HepG2 (cell line): Measurements from ENCODE around the gene MTA1. TPM values are rescaled to one million over a fixed set of nuclear protein-coding genes. Genes with fewer than 3 reads are reported as not detected.

Experiments used
- ATAC-seq: fragments of 200-7000 bp; cut with Tn5 transposase; 3 replicates; pipeline ENCODE4 v1.9.1; 2020; ENCODE audit warnings: mild to moderate bottlenecking, moderate library complexity
- BruUV-seq: library from RNA; stranded (reverse); fragments of 400-500 nt; replicated peaks from 2 replicates; lab custom pipeline; 2021; lab: Mats Ljungman, UMichigan
- CTCF ChIA-PET: fragments of 300-600 bp; formaldehyde crosslinking; extraction: SDS; loops from one replicate; lab custom pipeline; 2021; ENCODE audit warnings: low total read pairs, inconsistent platforms, low intra/inter-chr PET ratio; lab: Yijun Ruan, JAX
- POLR2A ChIA-PET: fragments of 350-600 bp; sonication (Branson Sonifier 250); formaldehyde crosslinking; loops from one replicate; lab custom pipeline; 2020; ENCODE audit warnings: antibody characterized with exemption, inconsistent platforms; lab: Yijun Ruan, JAX
- DNase-seq: peaks from one replicate; pipeline ENCODE4 v3.0.0-alpha.2; 2015; ENCODE audit warnings: low spot score
- FAIRE-seq: peaks from 3 replicates; lab custom pipeline; 2011; peaks lifted over from hg19 to GRCh38; lab: Jason Lieb, UNC
- H2AFZ ChIP-seq: one replicate; pipeline ENCODE4 v1.6.1; 2011; ENCODE audit warnings: low read length, inconsistent platforms
- H3K27ac ChIP-seq: fragments of 300-600 bp; 3 replicates; pipeline ENCODE4 v1.8.0; 2011; ENCODE audit warnings: mixed run types, mild to moderate bottlenecking, mixed read lengths, low read length, inconsistent platforms; ENCODE audit not compliant: insufficient read depth; ENCODE audit errors: extremely low read length
- H3K27me3 ChIP-seq, 2 experiments: fragments of 200-600 bp in 1 of 2; 2 replicates in 1 of 2; 3 replicates in 1 of 2; pipeline versions ENCODE4 v1.6.0 to v1.8.0; 2011; ENCODE audit warnings: low read length in 2 of 2, mild to moderate bottlenecking in 2 of 2, moderate library complexity in 2 of 2, inconsistent platforms in 1 of 2; ENCODE audit not compliant: insufficient read depth in 2 of 2, control insufficient read depth in 1 of 2
- H3K36me3 ChIP-seq, 2 experiments: fragments of 200-600 bp in 1 of 2; replicated peaks in 1 of 2; 2 replicates in 1 of 2; 3 replicates in 1 of 2; pipeline versions ENCODE4 v1.5.1 to v1.8.0; 2011; ENCODE audit warnings: low read length in 2 of 2, inconsistent platforms in 1 of 2; ENCODE audit not compliant: insufficient read depth in 2 of 2, control insufficient read depth in 1 of 2
- H3K4me1 ChIP-seq: 2 replicates; pipeline ENCODE4 v1.5.1; 2012; ENCODE audit warnings: low read length, inconsistent platforms; ENCODE audit not compliant: insufficient read depth
- H3K4me2 ChIP-seq: 2 replicates; pipeline ENCODE4 v1.6.0; 2011; ENCODE audit warnings: low read depth, low read length, inconsistent platforms
- H3K4me3 ChIP-seq, 3 experiments: fragments of 200-600 bp in 1 of 3; sonication (generic), shearing (Covaris generic) in 1 of 3; replicated peaks in 1 of 3; 2 replicates each; pipeline ENCODE4 v1.5.1; 2011 to 2016; ENCODE audit warnings: low read length in 3 of 3, inconsistent platforms in 2 of 3, low read depth in 2 of 3, mild to moderate bottlenecking in 2 of 3, control low read depth in 1 of 3, mixed read lengths in 1 of 3; ENCODE audit not compliant: insufficient read depth in 1 of 3
- H3K79me2 ChIP-seq: one replicate; pipeline ENCODE4 v1.6.1; 2011; ENCODE audit warnings: low read length, inconsistent platforms; ENCODE audit not compliant: insufficient read depth
- H3K9ac ChIP-seq: 2 replicates; pipeline ENCODE4 v1.6.0; 2011; ENCODE audit warnings: mild to moderate bottlenecking, low read depth, low read length, inconsistent platforms; ENCODE audit not compliant: insufficient read depth
- H3K9me3 ChIP-seq: 2 replicates; pipeline ENCODE4 v1.5.1; 2012; ENCODE audit warnings: mild to moderate bottlenecking, low read length
- H4K20me1 ChIP-seq: 2 replicates; pipeline ENCODE4 v1.6.0; 2011; ENCODE audit warnings: inconsistent platforms, mild to moderate bottlenecking, low read length, moderate library complexity; ENCODE audit not compliant: insufficient read depth
- AGO2 ChIP-seq: fragments of 200-400 bp; formaldehyde crosslinking; optimal IDR thresholded peaks from 2 replicates; pipeline ENCODE3; 2017; ENCODE audit warnings: mild to moderate bottlenecking, low read depth, low read length, moderate library complexity
- PHF21A ChIP-seq: sonication (generic); formaldehyde crosslinking; IDR thresholded peaks from 2 replicates; pipeline ENCODE4 v1.5.0; 2020; ENCODE audit warnings: mild to moderate bottlenecking, missing genetic modification reagents
- POLR2AphosphoS2 ChIP-seq: IDR thresholded peaks from 2 replicates; pipeline ENCODE4 v1.6.1; 2011; ENCODE audit warnings: low read depth, low read length, improper control_type of control experiment
- RBM39 ChIP-seq: fragments of 200-400 bp; formaldehyde crosslinking; IDR thresholded peaks from one replicate; pipeline ENCODE4 v1.6.1; 2018; ENCODE audit warnings: antibody characterized with exemption, mild to moderate bottlenecking, low read depth, low read length; ENCODE audit not compliant: poor library complexity, severe bottlenecking
- TBP ChIP-seq: sonication (generic); formaldehyde crosslinking; IDR thresholded peaks from 2 replicates; pipeline ENCODE4 v1.5.0; 2020; ENCODE audit warnings: missing genetic modification reagents
- ZFP82 ChIP-seq: sonication (generic); formaldehyde crosslinking; IDR thresholded peaks from 2 replicates; pipeline ENCODE4 v1.5.1; 2020; ENCODE audit warnings: mild to moderate bottlenecking, missing genetic modification reagents, borderline replicate concordance
- ZNF564 ChIP-seq: sonication (generic); formaldehyde crosslinking; IDR thresholded peaks from 2 replicates; pipeline ENCODE4 v1.8.1; 2023; ENCODE audit warnings: mild to moderate bottlenecking, missing genetic modification reagents
- WGBS: methylation state at CpG from one replicate; pipeline ENCODE4 v1.1.6; 2017; ENCODE audit warnings: low lambda C conversion rate; 5-methylcytosine and 5-hydroxymethylcytosine counted together
- in situ Hi-C: cut with HindIII; loops from 2 replicates; pipeline ENCODE4 v1.10.0; 2017; ENCODE audit warnings: low pct_unique_long_range_greater_than_20kb; ENCODE audit not compliant: extremely low pct_ligation_motif_present
- intact Hi-C: fragments of 100-400 bp; cut with micrococcal nuclease; formaldehyde crosslinking; loops from one replicate; pipeline ENCODE4 v1.10.0; 2022; ENCODE audit not compliant: unreplicated experiment
- polyA plus RNA-seq, 8 experiments: library from polyadenylated mRNA; depleted of rRNA in 3 of 8; stranded (reverse) in 7 of 8; unstranded in 1 of 8; fragments of >200 nt; fragmentation: Illumina TruSeq in 4 of 8; extraction: Trizol in 4 of 8; gene quantifications; 2 replicates each; pipeline versions ENCODE4 v1.2.1 to v1.2.3, GENCODE V29; 2011 to 2016; ENCODE audit warnings: low read depth in 4 of 8, missing spikeins in 1 of 8, mixed read lengths in 1 of 8; ENCODE audit not compliant: insufficient read depth in 1 of 8
- total RNA-seq, 5 experiments: library from RNA; depleted of rRNA; stranded (reverse); fragments of >200 nt; fragmentation: Illumina TruSeq; extraction: Trizol; gene quantifications; 2 replicates each; pipeline ENCODE4 v1.2.3, GENCODE V29; 2016; ENCODE audit warnings: low read depth in 1 of 5

The MTA1 gene
- total and polyA plus RNA-seq, 2 of the 13 experiments (the other 11 are each of a cell fraction or from before 2014, with no cell fraction given) = 35.2 to 85.8 TPM

DNA sequence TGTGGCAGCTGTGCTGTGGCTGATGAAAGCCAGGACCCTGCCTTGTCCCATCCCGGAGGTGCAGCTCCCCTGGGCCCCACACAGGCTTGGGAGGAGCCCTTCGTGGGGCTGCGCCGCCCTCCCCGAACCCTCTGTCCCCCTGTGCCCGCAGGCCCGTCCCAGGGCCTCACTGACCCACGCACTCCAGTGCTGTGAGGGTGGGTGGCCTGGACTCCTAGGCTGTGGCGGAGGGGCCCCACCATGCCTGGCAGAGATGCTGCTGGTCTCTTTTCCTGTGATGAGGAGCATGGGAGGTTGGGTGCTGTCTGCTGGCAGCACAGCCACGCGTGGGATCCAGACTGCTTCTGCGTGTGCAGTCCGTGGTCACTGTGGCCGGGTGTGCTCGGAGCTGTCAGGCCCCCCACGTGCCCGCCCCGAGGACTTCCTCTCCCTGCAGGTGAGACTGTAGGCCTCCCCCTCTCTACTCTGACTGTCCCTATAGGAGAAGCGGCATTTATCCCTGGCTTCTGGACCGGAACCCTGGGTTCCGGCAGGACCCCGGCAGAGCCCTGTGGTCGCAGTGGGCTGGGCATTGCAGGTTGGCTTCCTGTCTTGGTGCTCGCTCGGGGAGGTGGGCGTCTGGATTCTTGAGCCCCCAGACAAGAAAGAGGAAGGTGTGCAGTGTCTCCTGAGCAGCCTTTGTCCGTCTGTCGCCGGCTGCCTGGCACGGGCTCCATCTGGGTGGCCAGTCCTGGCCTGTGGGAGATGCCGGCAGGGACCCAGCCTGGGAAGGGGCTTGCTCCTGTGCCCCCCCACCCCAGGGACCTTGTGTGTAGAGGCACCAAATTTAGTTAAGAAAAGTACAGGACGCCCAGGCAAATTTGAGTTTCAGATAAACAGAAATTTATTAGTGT lies 2.3 kb downstream of the MTA1 start:
- H3K36me3 ChIP-seq = peaks cover 2 to 16% of the 10 kb centered on the region in 2 experiments; a peak in 2 of 5 replicates
- in situ Hi-C loops (loop anchor here (5.0 kb wide), 1 partner anchor 105 kb away; the partner anchor contains the start of gene TMEM121), intact Hi-C loops (no loop called here)
- no TSS peak for BruUV-seq
- DNase-seq = no peak
- H3K4me3 ChIP-seq = peak overlapping the region in 2 of 3 experiments; percentile 86 to 88; a peak in 2 of 6 replicates
- H3K4me2 ChIP-seq = peak overlapping the region; percentile 81
- 0 out of 2 replicates have a peak, but pooled peaks cover 2% of the 10 kb centered on the region for H4K20me1 ChIP-seq
- H3K4me1 ChIP-seq = peaks cover 43% of the 10 kb centered on the region
- TF ChIP-seq RBM39 = peak; percentile 31
- no peak for TF ChIP-seq TBP
- TF ChIP-seq ZFP82 = no peak
- no peak for TF ChIP-seq POLR2AphosphoS2
- TF ChIP-seq ZNF564 (CRISPR knock-in tag) = no peak
- TF ChIP-seq PHF21A (CRISPR knock-in tag) = no peak
- peak; percentile 87 for TF ChIP-seq AGO2
- no peak overlapping the region for H2AFZ ChIP-seq
- no peak for ATAC-seq
- ChIA-PET POLR2A (no interaction called here), CTCF (no interaction called here)
- no peak for FAIRE-seq
- no peak overlapping the region for H3K27ac ChIP-seq
- 91% methylated on average over 20 of the region's 32 CpGs for WGBS
- H3K9me3 ChIP-seq = no peaks in the 10 kb centered on the region
- H3K9ac ChIP-seq = peak overlapping the region; percentile 89; the same call in 1 of the 2 replicates
- H3K79me2 ChIP-seq = peaks cover 54% of the 10 kb centered on the region
- no peaks in the 10 kb centered on the region; a peak in 1 of 5 replicates for H3K27me3 ChIP-seq
